Fibroblast of lung (primary cell): Measurements from ENCODE around the gene SLC36A3. TPM values are rescaled to one million over a fixed set of nuclear protein-coding genes. Genes with fewer than 3 reads are reported as not detected.
"Not testable (repeated sequence)": the region's sequence is repeated elsewhere in the genome, so short reads cannot be mapped to it uniquely, and the experiment has no call there.

ENCODE experiments used
- DNase-seq, 2 donors: peaks; one replicate each; pipeline versions ENCODE4 v3.0.0 to v3.0.0-alpha.2; 2010; ENCODE audit warnings: low read depth in 2 of 2
- H2AFZ ChIP-seq: 2 replicates; pipeline ENCODE4 v1.5.1; 2012; ENCODE audit warnings: low read length, control low read depth, inconsistent platforms
- H3K27ac ChIP-seq: 2 replicates; pipeline ENCODE4 v1.5.1; 2011; ENCODE audit warnings: low read length, control low read depth; ENCODE audit not compliant: insufficient read depth
- H3K27me3 ChIP-seq: 2 replicates; pipeline ENCODE4 v1.5.1; 2011; ENCODE audit warnings: mild to moderate bottlenecking, low read length; ENCODE audit not compliant: control insufficient read depth, insufficient read depth
- H3K36me3 ChIP-seq: 2 replicates; pipeline ENCODE4 v1.5.1; 2011; ENCODE audit warnings: low read length; ENCODE audit not compliant: control insufficient read depth, insufficient read depth
- H3K4me1 ChIP-seq: 2 replicates; pipeline ENCODE4 v1.5.1; 2011; ENCODE audit warnings: low read length; ENCODE audit not compliant: control insufficient read depth, insufficient read depth; ENCODE audit errors: extremely low read depth
- H3K4me2 ChIP-seq: 2 replicates; pipeline ENCODE4 v1.5.1; 2011; ENCODE audit warnings: low read length, control low read depth; ENCODE audit not compliant: insufficient read depth; ENCODE audit errors: extremely low read depth
- H3K4me3 ChIP-seq, 4 experiments: fragments of 200-600 bp in 1 of 4; sonication (generic) in 1 of 4; replicated peaks in 1 of 4; 2 replicates each; pipeline ENCODE4 v1.5.1; 2011 to 2016; ENCODE audit warnings: low read length in 4 of 4, low read depth in 3 of 4, mild to moderate bottlenecking in 3 of 4, control low read depth in 2 of 4, inconsistent platforms in 1 of 4, mixed read lengths in 1 of 4; ENCODE audit not compliant: insufficient read depth in 1 of 4; ENCODE audit errors: control extremely low read depth in 1 of 4
- H3K79me2 ChIP-seq: 2 replicates; pipeline ENCODE4 v1.5.1; 2012; ENCODE audit warnings: mild to moderate bottlenecking, low read length, inconsistent platforms; ENCODE audit not compliant: control insufficient read depth, insufficient read depth
- H3K9ac ChIP-seq: 2 replicates; pipeline ENCODE4 v1.5.1; 2011; ENCODE audit warnings: mild to moderate bottlenecking, low read length, control low read depth; ENCODE audit not compliant: insufficient read depth
- H3K9me3 ChIP-seq: 2 replicates; pipeline ENCODE4 v1.5.1; 2012; ENCODE audit warnings: low read depth, low read length; ENCODE audit not compliant: control insufficient read depth, insufficient read depth
- H4K20me1 ChIP-seq: 2 replicates; pipeline ENCODE4 v1.5.1; 2011; ENCODE audit warnings: low read length; ENCODE audit not compliant: control insufficient read depth, insufficient read depth; ENCODE audit errors: extremely low read depth
- CTCF ChIP-seq, 2 donors: IDR thresholded peaks in 1 of 2; conservative IDR thresholded peaks in 1 of 2; 1 replicate in 1 of 2; 2 replicates in 1 of 2; pipeline ENCODE4 v1.5.1; 2011 to 2012; ENCODE audit warnings: low read length in 2 of 2, control low read depth in 1 of 2, inconsistent platforms in 1 of 2, low read depth in 1 of 2, mild to moderate bottlenecking in 1 of 2
- EZH2 ChIP-seq: IDR thresholded peaks from 2 replicates; pipeline ENCODE4 v1.5.1; 2012; ENCODE audit warnings: low read length, control low read depth, mild to moderate bottlenecking; ENCODE audit errors: missing control alignments
- polyA plus RNA-seq, 2 donors: library from polyadenylated mRNA; depleted of rRNA in 1 of 2; stranded (reverse) in 1 of 2; unstranded in 1 of 2; fragments of >200 nt; gene quantifications; 2 replicates each; pipeline ENCODE4 v1.2.1, GENCODE V29; 2011 to 2012; ENCODE audit warnings: missing spikeins in 1 of 2
- total RNA-seq: library from RNA; depleted of rRNA; stranded (reverse); fragments of >200 nt; gene quantifications from 2 replicates; pipeline ENCODE4 v1.2.1, GENCODE V29; 2014

The SLC36A3 gene
- total and polyA plus RNA-seq, 2 donors (not counting 1 experiment from before 2014, with no cell fraction given): not detected

- Histone ChIP-seq H3K9me3 (no peaks in the 10 kb centered on the region), H3K9ac (no peak overlapping the region), H3K4me1 (no peaks in the 10 kb centered on the region), H3K4me2 (peak overlapping the region; percentile 69), H3K27ac (no peak overlapping the region), H3K27me3 (peaks cover 5% of the 10 kb centered on the region), H2AFZ (no peak overlapping the region), H3K36me3 (no peaks in the 10 kb centered on the region), H3K79me2 (no peaks in the 10 kb centered on the region), H4K20me1 (no peaks in the 10 kb centered on the region), H3K4me3 (no peak overlapping the region)
- no peak for DNase-seq
- TF ChIP-seq CTCF (conservative IDR thresholded peaks at IDR 0.05 in 1 of 2, IDR thresholded peaks at IDR 0.05 in 1 of 2; ENCODE audit: low read depth in 1 of 2, low read length in 2 of 2) (no peak), EZH2 (peak; percentile 82)
Measured at GRCh38 chr5:151238303-151238741, 65.2 kb downstream of the SLC36A3 start.

GRCh38 chr5:151237685-151238084, 65.9 kb downstream of the SLC36A3 start:
- Histone ChIP-seq H3K27me3 (peaks cover 5% of the 10 kb centered on the region), H4K20me1 (no peaks in the 10 kb centered on the region), H3K27ac (no peak overlapping the region), H3K9ac (no peak overlapping the region), H3K9me3 (no peaks in the 10 kb centered on the region), H2AFZ (no peak overlapping the region), H3K36me3 (no peaks in the 10 kb centered on the region), H3K4me2 (no peak overlapping the region), H3K4me3 (no peak overlapping the region), H3K4me1 (no peaks in the 10 kb centered on the region), H3K79me2 (no peaks in the 10 kb centered on the region)
- no peak for DNase-seq
- TF ChIP-seq EZH2: no peak
- no peak for TF ChIP-seq CTCF (conservative IDR thresholded peaks at IDR 0.05 in 1 of 2, IDR thresholded peaks at IDR 0.05 in 1 of 2; ENCODE audit: low read depth in 1 of 2, low read length in 2 of 2)

DNA sequence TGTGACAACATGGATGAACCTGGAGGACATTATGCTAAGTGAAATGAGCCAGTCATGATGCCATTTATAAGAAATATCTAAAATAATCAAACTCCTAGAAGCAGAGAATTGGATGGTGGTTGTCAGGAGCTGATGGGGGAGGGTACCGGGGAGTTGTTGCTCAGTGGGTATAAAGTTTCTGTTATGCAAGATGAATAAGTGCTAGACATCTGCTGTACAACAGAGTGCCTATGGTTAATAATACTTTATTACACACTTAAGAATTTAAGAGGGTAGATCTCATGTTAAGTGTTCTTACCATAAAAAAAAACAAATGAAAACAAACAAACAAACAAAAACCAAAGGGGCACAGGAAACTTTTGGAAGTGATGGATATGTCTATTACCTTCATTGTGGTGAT, 66.7 kb downstream of the SLC36A3 start:
- no peaks in the 10 kb centered on the region for H3K9me3 ChIP-seq
- H3K27me3 ChIP-seq: peaks cover 5% of the 10 kb centered on the region
- H3K4me3 ChIP-seq: no peak overlapping the region
- no peaks in the 10 kb centered on the region for H3K36me3 ChIP-seq
- TF ChIP-seq EZH2: no peak
- no peak overlapping the region for H3K4me2 ChIP-seq
- H3K79me2 ChIP-seq: no peaks in the 10 kb centered on the region
- no peaks in the 10 kb centered on the region for H4K20me1 ChIP-seq
- no peak overlapping the region for H3K9ac ChIP-seq
- H3K4me1 ChIP-seq: no peaks in the 10 kb centered on the region
- DNase-seq: no peak
- H2AFZ ChIP-seq: no peak overlapping the region
- no peak overlapping the region for H3K27ac ChIP-seq

- H3K36me3 ChIP-seq, H3K4me1 ChIP-seq, H3K9me3 ChIP-seq, H3K4me3 ChIP-seq, H3K4me2 ChIP-seq, H4K20me1 ChIP-seq, H2AFZ ChIP-seq, H3K27ac ChIP-seq, H3K9ac ChIP-seq, H3K79me2 ChIP-seq, DNase-seq: not testable (repeated sequence)
- peaks cover 12% of the 10 kb centered on the region for H3K27me3 ChIP-seq
Measured at GRCh38 chr5:151235239-151235571, 68.4 kb downstream of the SLC36A3 start.
